ENCODE measurements around the gene KCNQ2.

Gene KCNQ2

DNA sequence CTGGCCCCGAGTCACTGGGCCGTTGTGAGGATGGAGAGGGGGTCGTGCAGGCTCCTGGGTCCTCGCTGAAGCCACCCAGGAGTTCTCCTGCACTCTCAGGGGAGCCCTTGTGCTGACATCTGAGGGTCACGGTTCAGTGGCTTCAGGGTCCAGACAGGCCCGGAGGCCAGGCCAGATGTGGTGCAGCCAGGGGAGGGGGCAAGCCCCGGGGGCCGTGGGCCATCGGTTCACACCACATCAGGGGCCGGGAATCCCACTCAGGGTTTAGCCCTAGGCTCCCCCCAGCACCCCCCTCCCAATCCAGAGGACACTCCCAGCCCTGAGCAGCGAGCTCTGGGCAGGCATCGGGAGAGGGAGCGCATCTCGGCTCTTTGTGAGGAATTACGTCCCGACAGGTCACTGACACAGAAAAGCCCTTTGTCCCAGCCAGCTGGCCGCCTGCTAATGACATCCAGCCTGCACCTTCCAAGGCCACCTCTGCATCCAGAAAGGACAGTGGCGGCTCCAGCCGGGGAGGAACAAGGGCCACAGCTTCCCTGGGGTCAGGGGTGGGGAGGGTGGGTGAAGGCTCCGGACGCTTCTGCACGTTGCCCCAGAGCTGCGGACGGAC lies 104.9 kb downstream of the KCNQ2 start:
- TF ChIP-seq, protein P1, sequence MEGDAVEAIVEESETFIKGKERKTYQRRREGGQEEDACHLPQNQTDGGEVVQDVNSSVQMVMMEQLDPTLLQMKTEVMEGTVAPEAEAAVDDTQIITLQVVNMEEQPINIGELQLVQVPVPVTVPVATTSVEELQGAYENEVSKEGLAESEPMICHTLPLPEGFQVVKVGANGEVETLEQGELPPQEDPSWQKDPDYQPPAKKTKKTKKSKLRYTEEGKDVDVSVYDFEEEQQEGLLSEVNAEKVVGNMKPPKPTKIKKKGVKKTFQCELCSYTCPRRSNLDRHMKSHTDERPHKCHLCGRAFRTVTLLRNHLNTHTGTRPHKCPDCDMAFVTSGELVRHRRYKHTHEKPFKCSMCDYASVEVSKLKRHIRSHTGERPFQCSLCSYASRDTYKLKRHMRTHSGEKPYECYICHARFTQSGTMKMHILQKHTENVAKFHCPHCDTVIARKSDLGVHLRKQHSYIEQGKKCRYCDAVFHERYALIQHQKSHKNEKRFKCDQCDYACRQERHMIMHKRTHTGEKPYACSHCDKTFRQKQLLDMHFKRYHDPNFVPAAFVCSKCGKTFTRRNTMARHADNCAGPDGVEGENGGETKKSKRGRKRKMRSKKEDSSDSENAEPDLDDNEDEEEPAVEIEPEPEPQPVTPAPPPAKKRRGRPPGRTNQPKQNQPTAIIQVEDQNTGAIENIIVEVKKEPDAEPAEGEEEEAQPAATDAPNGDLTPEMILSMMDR (IDR thresholded peaks at IDR 0.05; ENCODE audit: low read depth, low read length): no peak
- H3K4me3 ChIP-seq (ENCODE audit: low read depth, low read length): no peak overlapping the region
- in situ Hi-C loops (cut with HindIII; ENCODE audit: low sequenced_read_pairs): no loop called here
- no peak for DNase-seq (ENCODE audit: low read depth, low spot score)

- no peak overlapping the region for H3K4me3 ChIP-seq (ENCODE audit: low read depth, low read length)
- no peak for DNase-seq (ENCODE audit: low read depth, low spot score)
- TF ChIP-seq, protein P1 (IDR thresholded peaks at IDR 0.05; ENCODE audit: low read depth, low read length): no peak
- in situ Hi-C loops (cut with HindIII; ENCODE audit: low sequenced_read_pairs): no loop called here
Observed at GRCh38 chr20:63366390-63367365, 105.8 kb downstream of the KCNQ2 start.

DNA sequence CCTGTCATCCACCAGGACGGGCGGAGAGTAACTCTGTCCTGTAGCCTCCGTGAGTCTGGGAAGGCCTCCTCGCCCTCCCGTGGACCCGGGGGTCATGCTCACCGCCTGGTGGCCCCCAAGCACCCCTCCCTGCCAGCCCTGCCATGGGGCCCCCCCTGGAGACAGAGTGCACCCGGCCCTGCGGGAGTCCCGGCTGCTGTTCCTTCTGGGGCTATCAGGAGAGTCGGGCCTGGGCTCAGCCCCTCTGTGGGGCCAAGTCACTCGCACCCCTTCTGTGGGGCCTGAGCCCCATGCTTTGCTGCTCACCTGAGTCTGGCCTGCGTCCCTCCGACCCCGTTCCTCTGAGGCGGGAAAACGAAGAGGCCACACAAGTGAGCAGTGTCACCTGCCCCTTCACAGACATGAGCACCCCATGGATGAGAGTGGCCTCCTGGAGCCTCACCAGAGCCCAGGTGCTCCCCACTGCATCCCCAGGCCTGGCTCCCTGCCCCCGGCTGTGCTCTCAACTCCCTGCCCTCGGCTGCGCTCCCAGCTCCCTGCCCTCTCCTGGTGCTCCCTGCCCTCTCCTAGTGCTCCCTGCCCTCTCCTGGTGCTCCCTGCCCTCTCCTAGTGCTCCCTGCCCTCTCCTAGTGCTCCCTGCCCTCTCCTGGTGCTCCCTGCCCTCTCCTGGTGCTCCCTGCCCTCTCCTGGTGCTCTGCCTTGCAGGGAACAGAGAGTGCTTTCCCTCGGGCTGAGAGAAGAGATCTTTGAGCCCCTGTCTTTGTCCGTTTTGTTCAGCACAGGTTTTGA lies 106.7 kb downstream of the KCNQ2 start:
- in situ Hi-C loops (cut with HindIII; ENCODE audit: low sequenced_read_pairs): no loop called here
- H3K4me3 ChIP-seq (ENCODE audit: low read depth, low read length): no peak overlapping the region
- TF ChIP-seq, protein P1 (IDR thresholded peaks at IDR 0.05; ENCODE audit: low read depth, low read length): no peak
- DNase-seq (ENCODE audit: low read depth, low spot score): no peak

GRCh38 chr20:63364801-63365585 lies 107.5 kb downstream of the KCNQ2 start:
- no peak overlapping the region for H3K4me3 ChIP-seq (ENCODE audit: low read depth, low read length)
- DNase-seq (ENCODE audit: low read depth, low spot score): no peak
- TF ChIP-seq, protein P1 (IDR thresholded peaks at IDR 0.05; ENCODE audit: low read depth, low read length): no peak
- in situ Hi-C loops (cut with HindIII; ENCODE audit: low sequenced_read_pairs): no loop called here

DNA sequence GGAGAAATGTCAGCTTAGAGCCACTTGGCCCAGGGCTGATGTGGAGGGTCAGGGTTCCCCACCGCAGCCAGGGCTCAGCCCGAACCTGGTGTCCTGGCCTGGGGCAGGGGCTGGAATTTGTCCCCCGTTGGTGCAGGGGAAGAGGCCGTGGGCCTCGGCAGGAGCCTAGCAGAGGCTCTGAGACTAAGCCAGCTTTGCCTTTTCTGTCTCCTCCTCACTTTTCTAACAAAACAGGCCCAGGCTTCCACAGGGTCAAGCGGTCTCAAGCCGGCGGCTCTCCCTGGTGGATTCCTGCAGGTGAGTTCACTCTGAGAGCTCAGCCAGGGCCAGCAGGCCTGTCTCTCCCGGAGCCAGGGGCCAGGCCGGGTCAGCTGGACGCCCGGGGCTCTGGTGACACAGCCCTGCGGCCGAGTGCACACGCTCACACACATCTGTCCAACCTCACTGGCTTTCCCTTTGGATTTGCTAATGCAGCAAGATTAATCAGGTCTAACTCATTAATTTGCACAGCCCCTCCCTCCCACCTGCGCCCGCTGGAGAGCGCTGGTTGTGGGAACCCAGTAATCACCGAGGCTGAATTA lies 108.4 kb downstream of the KCNQ2 start:
- DNase-seq (ENCODE audit: low read depth, low spot score): no peak
- TF ChIP-seq, protein P1 (IDR thresholded peaks at IDR 0.05; ENCODE audit: low read depth, low read length): no peak
- in situ Hi-C loops (cut with HindIII; ENCODE audit: low sequenced_read_pairs): no loop called here
- H3K4me3 ChIP-seq (ENCODE audit: low read depth, low read length): no peak overlapping the region
